Tibial nerve (tissue), 4 donors: Measurements from ENCODE around the gene FRY. TPM values are rescaled to one million over a fixed set of nuclear protein-coding genes. Genes with fewer than 3 reads are reported as not detected.

Experiments
- DNase-seq, 2 donors: peaks; one replicate each; pipeline ENCODE4 v3.0.0-alpha.2; 2019; ENCODE audit warnings: low spot score in 2 of 2
- H3K27ac ChIP-seq, 4 donors: fragments of 200-600 bp; sonication (generic) in 3 of 4; one replicate each; pipeline ENCODE4 v1.5.1; 2017 to 2019; ENCODE audit warnings: mild to moderate bottlenecking in 1 of 4
- H3K27me3 ChIP-seq, 2 donors: fragments of 200-600 bp; sonication (generic) in 1 of 2; one replicate each; pipeline versions ENCODE4 v1.5.1 to v1.6.0; 2017 to 2019
- H3K36me3 ChIP-seq, 3 donors: fragments of 200-600 bp; sonication (generic); one replicate each; pipeline ENCODE4 v1.5.1; 2018 to 2019
- H3K4me1 ChIP-seq, 4 donors: fragments of 200-600 bp; sonication (generic) in 3 of 4; one replicate each; pipeline ENCODE4 v1.5.1; 2017 to 2019
- H3K4me3 ChIP-seq, 4 donors: fragments of 200-600 bp; sonication (generic) in 3 of 4; one replicate each; pipeline ENCODE4 v1.5.1; 2017 to 2019; ENCODE audit warnings: mild to moderate bottlenecking in 1 of 4, moderate library complexity in 1 of 4
- H3K9me3 ChIP-seq, 4 donors: fragments of 200-600 bp; sonication (generic) in 3 of 4; one replicate each; pipeline ENCODE4 v1.5.1; 2017 to 2019
- CTCF ChIP-seq, 5 experiments: fragments of 200-600 bp in 3 of 5; fragments of 450-650 bp in 2 of 5; sonication (generic) in 3 of 5; IDR thresholded peaks; one replicate each; pipeline ENCODE4 v1.5.1; 2016 to 2019; ENCODE audit warnings: antibody characterized with exemption in 5 of 5, mild to moderate bottlenecking in 3 of 5, moderate library complexity in 2 of 5
- EP300 ChIP-seq, 2 donors: sonication (generic); formaldehyde crosslinking; IDR thresholded peaks; one replicate each; pipeline ENCODE4 v1.6.1; 2017; ENCODE audit warnings: antibody characterized with exemption in 2 of 2, mild to moderate bottlenecking in 1 of 2
- POLR2A ChIP-seq, 2 donors: fragments of 450-650 bp; IDR thresholded peaks; one replicate each; pipeline ENCODE4 v1.6.1; 2017; ENCODE audit warnings: antibody characterized with exemption in 2 of 2, mild to moderate bottlenecking in 2 of 2, moderate library complexity in 2 of 2
- WGBS, 2 donors: methylation state at CpG; one replicate each; pipeline ENCODE4 v1.1.5; 2018; 5-methylcytosine and 5-hydroxymethylcytosine counted together
- total RNA-seq, 4 donors: library from RNA; depleted of rRNA; stranded (reverse); fragments of >200 nt; gene quantifications; one replicate each; pipeline ENCODE4 v1.1.0, GENCODE V29; 2016

The FRY gene
- total RNA-seq, 4 donors from 2014 or later, result 48.9 to 94.6 (median 75.8) TPM

DNA sequence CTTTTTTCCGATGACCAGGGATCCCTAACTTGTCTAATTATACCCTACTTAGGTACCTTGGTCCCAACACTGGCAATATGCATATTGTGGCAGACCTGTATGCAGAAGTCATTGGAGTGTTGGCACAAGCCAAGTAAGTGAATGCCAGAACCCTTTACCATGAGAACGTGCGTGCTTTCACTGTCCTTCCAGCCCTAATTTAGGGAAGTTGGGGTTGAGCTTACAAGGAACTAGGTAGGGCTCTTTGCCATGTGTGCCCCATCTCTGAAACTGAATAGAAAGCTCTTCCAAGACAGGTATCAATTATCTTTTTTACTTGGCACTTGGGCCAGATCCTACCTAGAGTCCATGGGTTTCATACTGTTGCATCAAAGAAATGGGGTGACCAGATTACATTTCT, 93.2 kb downstream of the FRY start:
- Histone ChIP-seq H3K4me3 (no peak overlapping the region), H3K36me3 (peaks cover 0 to 4% (median 0%) of the 10 kb centered on the region in 3 donors), H3K9me3 (peaks cover 0 to 4% (median 0%) of the 10 kb centered on the region in 4 donors), H3K27ac (peak overlapping the region in 2 of 4 donors; percentile 65 to 75), H3K4me1 (no peaks in the 10 kb centered on the region), H3K27me3 (no peaks in the 10 kb centered on the region)
- TF ChIP-seq POLR2A (IDR thresholded peaks at IDR 0.05) (no peak), CTCF (IDR thresholded peaks at IDR 0.05) (no peak), EP300 (IDR thresholded peaks at IDR 0.05) (no peak)
- DNase-seq, result no peak
- WGBS, 2 donors, result 83 to 87% methylated on average over 3 of the region's 3 CpGs

DNA sequence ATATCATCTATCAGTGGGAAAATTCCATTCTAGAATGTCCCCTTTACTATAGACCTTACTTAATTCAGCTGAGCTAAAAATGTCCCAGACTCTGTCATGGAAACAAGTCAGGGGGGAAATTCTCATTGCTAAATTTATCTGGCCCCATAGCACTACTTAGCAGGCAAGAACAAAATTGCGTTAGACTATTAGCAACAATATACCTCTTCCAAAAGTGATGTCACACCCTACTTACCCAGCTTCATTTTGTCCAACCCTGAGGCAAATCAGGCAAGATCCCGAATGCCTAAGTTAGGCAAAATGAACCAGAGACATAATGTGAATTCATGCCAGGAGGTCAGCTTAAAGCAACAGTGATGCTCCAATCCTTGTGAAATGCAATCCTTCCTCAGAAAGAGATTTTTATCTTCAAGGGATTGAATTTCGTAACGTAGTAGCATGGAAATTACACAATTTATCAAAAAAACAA, 93.7 kb downstream of the FRY start:
- peak; percentile 18 to 73 for TF ChIP-seq EP300 (IDR thresholded peaks at IDR 0.05)
- no peak for TF ChIP-seq CTCF (IDR thresholded peaks at IDR 0.05)
- WGBS, 2 donors, result 70 to 75% methylated on average over 4 of the region's 4 CpGs
- peak in 1 of 2 donors; percentile 13 for DNase-seq
- Histone ChIP-seq H3K27me3 (no peaks in the 10 kb centered on the region), H3K27ac (peak overlapping the region in 2 of 4 donors; percentile 65 to 76), H3K36me3 (peaks cover 0 to 4% (median 0%) of the 10 kb centered on the region in 3 donors), H3K4me1 (no peaks in the 10 kb centered on the region), H3K4me3 (no peak overlapping the region), H3K9me3 (peaks cover 0 to 4% (median 0%) of the 10 kb centered on the region in 4 donors)

- TF ChIP-seq EP300 (IDR thresholded peaks at IDR 0.05) (no peak), CTCF (IDR thresholded peaks at IDR 0.05) (no peak), POLR2A (IDR thresholded peaks at IDR 0.05) (no peak)
- Histone ChIP-seq H3K36me3 (peaks cover 0 to 4% (median 0%) of the 10 kb centered on the region in 3 donors), H3K27ac (peak overlapping the region in 3 of 4 donors; percentile 14 to 76 (median 64)), H3K27me3 (no peaks in the 10 kb centered on the region), H3K4me1 (no peaks in the 10 kb centered on the region), H3K9me3 (peaks cover 0 to 4% (median 0%) of the 10 kb centered on the region in 4 donors), H3K4me3 (no peak overlapping the region)
- WGBS, 2 donors, result 84 to 90% methylated on average over 4 of the region's 4 CpGs
- DNase-seq, result no peak
These were observed 94.2 kb downstream of the FRY start for GRCh38 chr13:32125751-32126150.

- 82 to 83% methylated on average over 3 of the region's 3 CpGs for WGBS, 2 donors
- Histone ChIP-seq H3K4me1 (no peaks in the 10 kb centered on the region), H3K27me3 (no peaks in the 10 kb centered on the region), H3K9me3 (peaks cover 0 to 4% (median 0%) of the 10 kb centered on the region in 4 donors), H3K36me3 (peaks cover 0 to 4% (median 0%) of the 10 kb centered on the region in 3 donors), H3K27ac (peak overlapping the region in 2 of 4 donors; percentile 64 to 76), H3K4me3 (no peak overlapping the region)
- DNase-seq, result no peak
- TF ChIP-seq POLR2A (IDR thresholded peaks at IDR 0.05), result no peak
- TF ChIP-seq EP300 (IDR thresholded peaks at IDR 0.05), result peak in 1 of 2 donors; percentile 33
These were observed 94.7 kb downstream of the FRY start for GRCh38 chr13:32126278-32126677.

- H3K27ac ChIP-seq, result peak overlapping the region in 2 of 4 donors; percentile 9 to 64
- H3K27me3 ChIP-seq, result no peaks in the 10 kb centered on the region
- H3K4me3 ChIP-seq, result no peak overlapping the region
- TF ChIP-seq EP300 (IDR thresholded peaks at IDR 0.05), result no peak
- no peak for TF ChIP-seq CTCF (IDR thresholded peaks at IDR 0.05)
- TF ChIP-seq POLR2A (IDR thresholded peaks at IDR 0.05), result no peak
- H3K4me1 ChIP-seq, result no peaks in the 10 kb centered on the region
- H3K9me3 ChIP-seq, result peaks cover 0 to 4% (median 0%) of the 10 kb centered on the region in 4 donors
- peaks cover 0 to 4% (median 0%) of the 10 kb centered on the region in 3 donors for H3K36me3 ChIP-seq
- DNase-seq, result no peak
These were observed 95.2 kb downstream of the FRY start for GRCh38 chr13:32126756-32127155.
